Heart left ventricle (tissue), 13 donors: ENCODE results near the gene MS4A6E.

Experiments
- CTCF ChIP-seq, 12 donors: fragments of 200-600 bp; sonication (generic) in 4 of 12; IDR thresholded peaks; one replicate each; pipeline versions ENCODE4 v1.5.0 to v1.8.0; 2018 to 2022; ENCODE audit warnings: antibody characterized with exemption in 12 of 12, mild to moderate bottlenecking in 5 of 12
- POLR2A ChIP-seq, 2 donors: fragments of 450-650 bp; IDR thresholded peaks; one replicate each; pipeline ENCODE4 v1.6.1; 2017; ENCODE audit warnings: antibody characterized with exemption in 2 of 2, mild to moderate bottlenecking in 2 of 2, moderate library complexity in 2 of 2
- donor health status: ischemic (EF 13 %, LVEDD 7.1; RV severe dilation, severe dysfunction).
- donor health status: DM: no; HTN: yes; CAD: no.
- donor health status: DM: no; HTN: no; CAD: no.
- donor health status: ischemic (EF 25% LVEDD 6.9; RV normal size, moderate dysfunction).
- donor health status: ischemic (EF 25% LVEDD 5.7; RV mildly dilated, moderate dysfunction).
- donor health status: ischemic (EF 35%, LVEDD 5.7; RV mildly dilated, moderate dysfunction).
- donor health status: nonischemic (EF 11% LVEDD 7.7; RV severe dilation, severe dysfunction).
- donor health status: DM: yes; HTN: yes; CAD: no.
- donor health status: PGD.
- donor health status: ischemic (EF 29% LVEDD 5.4; RV normal size, mild dysfunction).
- donor health status: nonischemic (EF 23%, LVEDD 6.1; RV moderate dilation, normal function).

- TF ChIP-seq POLR2A (IDR thresholded peaks at IDR 0.05), result no peak
- TF ChIP-seq CTCF (IDR thresholded peaks at IDR 0.05), result no peak
Observed at GRCh38 chr11:60344146-60344545, 17.1 kb downstream of the MS4A6E start.
